ENCODE data around the gene ANKRD33B.

ANKRD33B gene

DNA sequence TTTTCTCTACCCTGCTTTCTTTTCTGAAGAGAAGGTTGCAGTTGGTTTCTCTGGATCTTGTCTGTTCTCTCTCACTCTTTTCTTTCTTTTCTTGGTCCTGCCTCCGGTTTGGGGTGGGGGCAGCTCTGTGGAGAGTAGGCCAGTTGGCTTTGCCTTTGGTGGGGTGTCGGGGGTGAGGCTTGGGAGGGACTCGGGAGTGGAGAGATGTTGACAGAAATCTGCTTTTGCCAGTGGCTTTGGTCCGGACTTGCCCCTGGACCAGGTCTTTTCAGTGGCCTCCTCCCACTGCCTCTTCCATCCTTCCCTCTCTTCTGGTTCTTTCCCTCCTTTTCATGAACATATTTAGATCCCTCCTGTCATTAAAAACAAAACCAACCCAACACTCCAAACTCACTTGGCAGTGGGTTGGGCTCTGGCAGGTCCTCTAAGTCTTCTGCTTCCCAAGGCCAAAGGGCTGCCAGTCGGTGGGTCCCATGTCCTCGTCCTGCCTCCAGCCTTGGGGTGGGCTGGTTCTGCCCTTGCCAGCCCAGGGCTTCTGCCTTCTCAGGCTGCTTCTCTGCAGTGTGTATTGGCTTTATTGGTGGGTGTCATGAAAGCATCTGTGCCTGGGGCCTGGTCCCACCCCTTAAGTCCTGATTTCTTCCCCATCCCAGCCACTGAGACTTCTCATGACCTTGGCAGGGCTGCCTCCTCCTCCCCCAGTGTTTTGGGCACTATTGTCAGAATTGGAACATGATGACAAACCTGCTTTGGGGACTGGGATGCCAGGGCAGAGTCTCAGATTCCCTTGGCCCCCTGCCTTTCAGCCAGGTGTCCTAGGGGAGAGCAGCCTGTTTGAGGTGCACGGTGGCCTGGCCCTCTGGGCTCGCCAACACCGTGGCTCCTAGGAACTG is 16.9 kb downstream of the ANKRD33B start:
- no peak for DNase-seq

DNA sequence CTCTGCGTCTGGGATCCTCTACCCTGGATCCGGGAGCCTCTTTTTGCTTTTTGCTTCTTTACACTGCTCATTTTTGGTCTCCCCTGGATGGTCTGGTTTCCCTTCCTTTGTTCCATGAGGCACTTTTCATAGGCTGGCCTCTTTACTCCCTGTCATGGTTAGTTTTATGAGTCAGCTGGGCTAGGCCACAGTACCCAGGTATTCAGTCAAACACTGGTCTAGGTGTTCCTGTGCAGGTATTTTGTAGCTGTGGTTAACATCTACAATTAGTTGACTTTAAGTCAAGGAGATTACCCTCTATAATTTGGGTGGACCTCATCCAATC is 17.5 kb downstream of the ANKRD33B start:
- DNase-seq: no peak

DNA sequence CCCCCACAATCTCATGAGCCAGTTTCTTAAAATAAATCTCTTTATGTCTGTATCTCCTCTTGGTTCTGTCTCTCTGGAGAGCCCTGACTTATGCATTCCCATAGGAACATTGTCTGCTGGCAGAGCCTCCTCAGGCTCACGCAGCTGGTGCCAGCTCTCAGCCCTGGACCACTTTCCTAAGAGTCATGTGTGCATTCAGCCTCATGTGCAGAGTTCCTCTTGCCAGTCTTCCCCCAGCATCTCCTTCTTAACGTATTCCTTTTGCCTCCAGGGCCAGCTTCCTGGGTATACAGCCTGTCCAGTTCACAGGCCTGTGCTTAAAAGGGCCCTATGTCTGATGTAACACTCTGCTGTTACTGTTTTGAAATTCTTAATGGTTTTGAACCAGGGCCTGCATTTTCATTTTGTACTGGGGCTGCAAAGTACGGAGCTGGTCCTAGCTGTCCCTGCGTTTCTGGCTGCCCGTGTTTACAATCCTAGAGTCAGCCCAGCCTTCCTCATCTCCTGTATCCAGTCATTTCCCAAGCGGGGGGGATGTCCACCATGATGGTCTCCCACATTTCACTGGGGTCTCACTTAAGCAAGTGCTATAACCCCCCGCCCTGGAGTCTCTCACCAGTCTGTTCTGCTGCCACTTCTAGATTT is 18.1 kb downstream of the ANKRD33B start:
- DNase-seq: no peak

- no peak for DNase-seq
These were observed 18.6 kb downstream of the ANKRD33B start for GRCh38 chr5:10582512-10582897.

GRCh38 chr5:10583663-10584572 is 20.0 kb downstream of the ANKRD33B start:
- peak; percentile 73 for DNase-seq

- DNase-seq: no peak
These were observed 21.0 kb downstream of the ANKRD33B start for GRCh38 chr5:10584714-10585517.

- DNase-seq: no peak
These were observed 21.6 kb downstream of the ANKRD33B start for GRCh38 chr5:10585518-10585915.

DNA sequence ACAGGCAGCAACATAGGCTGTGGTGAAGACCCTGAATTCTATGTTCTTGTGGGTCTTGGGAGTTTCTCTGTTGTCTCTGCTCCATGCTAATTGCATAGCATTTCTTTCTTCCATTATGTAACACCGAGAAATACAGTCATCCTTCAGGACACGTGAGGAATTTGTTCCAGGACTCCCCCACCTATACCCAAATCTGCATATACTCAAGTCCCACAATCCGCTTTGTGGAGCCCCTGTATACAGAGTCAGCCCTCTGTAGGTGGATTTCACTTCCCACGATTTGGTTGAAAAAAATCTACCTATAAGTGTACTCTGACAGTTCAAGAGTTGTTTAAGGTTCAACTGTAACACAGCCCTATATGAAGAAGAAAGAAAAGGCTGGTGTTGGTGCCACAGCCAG is 22.1 kb downstream of the ANKRD33B start:
- DNase-seq: no peak

DNA sequence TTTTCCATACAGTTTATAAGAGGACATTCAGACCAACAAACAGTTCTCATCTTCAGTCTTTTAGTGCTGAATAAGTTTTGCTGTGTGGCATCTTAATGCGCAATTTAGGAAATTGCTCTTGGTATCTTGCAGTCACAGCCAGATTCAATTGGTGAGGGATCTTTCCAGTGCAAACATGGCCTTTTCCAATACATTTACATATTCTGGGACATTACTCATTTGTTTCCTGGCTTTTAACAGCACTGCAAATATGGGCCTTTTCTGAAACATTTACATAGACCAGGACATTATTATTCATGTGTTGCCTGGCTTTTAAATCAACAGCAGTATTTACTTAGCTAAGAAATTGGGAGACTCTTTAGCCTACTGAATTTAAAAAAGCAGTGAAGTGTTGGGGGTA is 22.7 kb downstream of the ANKRD33B start:
- DNase-seq: no peak

- no peak for DNase-seq
These were observed 24.4 kb downstream of the ANKRD33B start for GRCh38 chr5:10588109-10588775.

DNA sequence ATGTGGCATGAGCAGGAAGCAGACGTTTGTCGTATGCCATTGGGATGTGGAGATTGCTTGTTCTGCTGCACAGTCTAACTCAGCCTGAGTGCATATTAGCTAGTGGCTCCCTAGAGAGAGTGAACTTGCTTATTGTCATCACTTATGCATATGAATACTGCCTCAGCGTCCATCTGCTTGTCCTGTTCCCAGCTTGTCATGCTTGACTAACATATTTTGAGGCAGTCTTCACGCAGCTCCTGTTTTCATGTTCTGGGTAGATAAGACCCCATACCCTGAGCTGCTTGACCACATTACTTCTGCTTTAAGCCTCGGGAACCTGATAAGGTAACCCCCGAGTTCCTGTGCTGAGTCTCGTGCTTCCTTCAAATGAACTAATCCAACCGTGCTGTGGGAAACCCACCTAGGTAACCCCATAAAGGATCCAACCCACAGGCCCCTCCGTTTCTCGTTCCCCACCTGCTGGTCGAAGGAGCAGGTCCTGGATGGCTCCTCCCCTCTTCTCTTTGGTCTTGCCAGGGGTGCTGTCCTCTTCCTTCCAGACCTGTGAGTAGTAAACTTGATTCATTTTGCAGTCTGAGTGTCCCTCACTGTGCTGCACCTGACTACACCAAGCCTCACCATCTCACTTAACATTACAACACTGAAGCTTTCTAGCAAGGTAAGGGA is 25.0 kb downstream of the ANKRD33B start:
- DNase-seq: no peak

GRCh38 chr5:10590226-10590999 is 26.5 kb downstream of the ANKRD33B start:
- peak; percentile 42 for DNase-seq

DNA sequence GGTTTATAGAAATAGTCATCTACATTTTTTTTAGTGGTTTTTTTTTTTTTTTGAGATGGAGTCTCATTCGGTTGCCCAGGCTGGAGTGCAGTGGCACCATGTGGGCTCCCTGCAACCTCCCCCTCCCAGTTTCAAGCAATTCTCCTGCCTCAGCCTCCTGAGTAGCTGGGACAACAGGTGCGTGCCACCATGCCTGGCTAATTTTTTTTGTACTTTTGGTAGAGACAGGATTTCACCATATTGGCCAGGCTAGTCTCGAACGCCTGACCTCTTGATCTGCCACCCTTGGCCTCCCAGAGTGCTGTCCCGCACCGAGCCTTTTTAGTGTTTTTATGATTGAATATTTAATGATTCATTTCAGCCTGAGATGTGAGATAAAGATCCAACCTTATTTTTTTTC is 27.3 kb downstream of the ANKRD33B start:
- DNase-seq: no peak

DNA sequence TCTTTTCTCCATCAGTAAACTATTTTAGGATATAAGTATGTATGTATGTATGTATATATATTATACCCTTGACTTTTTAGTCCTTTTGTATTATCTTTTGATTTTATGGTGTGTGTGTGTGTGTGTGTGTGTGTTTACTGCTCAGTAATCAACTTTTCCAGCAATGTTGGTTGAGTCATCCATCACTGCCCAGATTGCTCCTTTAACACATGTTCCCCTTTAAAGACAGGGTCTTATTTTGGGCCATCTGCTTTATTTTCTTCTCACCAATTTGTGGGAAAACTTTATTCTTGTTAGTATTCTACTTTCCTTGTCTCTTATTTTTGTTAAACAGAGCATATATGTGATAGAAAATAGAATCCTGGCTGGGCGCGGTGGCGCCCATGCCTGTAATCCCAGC is 28.1 kb downstream of the ANKRD33B start:
- DNase-seq: peak; percentile 23

GRCh38 chr5:10592601-10593000 is 28.7 kb downstream of the ANKRD33B start:
- no peak for DNase-seq

GRCh38 chr5:10593531-10594181 is 29.8 kb downstream of the ANKRD33B start:
- DNase-seq: no peak

DNA sequence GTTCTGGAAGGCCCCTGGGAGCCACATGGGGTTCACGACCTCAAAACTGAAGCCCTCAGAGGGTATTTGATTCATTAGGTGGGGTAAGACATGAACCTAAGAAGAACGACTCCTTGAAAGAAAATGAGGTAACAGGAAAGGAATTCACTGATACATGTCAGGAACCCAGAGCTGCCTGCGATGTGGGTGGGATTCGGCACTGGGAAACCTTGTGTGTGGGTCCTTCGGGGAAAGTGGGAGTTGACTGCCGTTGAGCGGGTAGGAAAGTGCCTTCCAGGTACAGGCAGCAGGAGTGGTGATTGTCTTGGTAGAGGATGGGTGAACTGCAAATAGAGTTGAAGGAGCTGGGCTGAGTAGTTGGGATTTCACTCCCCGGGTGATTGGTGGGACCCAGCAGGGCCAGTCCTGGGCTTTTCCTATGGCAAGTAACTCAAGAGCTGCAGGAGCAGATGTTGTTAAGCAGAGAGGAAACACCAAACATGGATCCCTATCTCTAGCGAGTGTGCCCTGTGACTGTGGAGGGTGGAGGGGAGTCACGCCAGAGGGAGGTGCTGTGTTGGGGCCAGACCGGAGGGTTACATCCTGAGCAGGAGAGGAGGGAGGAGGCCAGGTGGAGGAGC is 30.8 kb downstream of the ANKRD33B start:
- DNase-seq: peak; percentile 30

DNA sequence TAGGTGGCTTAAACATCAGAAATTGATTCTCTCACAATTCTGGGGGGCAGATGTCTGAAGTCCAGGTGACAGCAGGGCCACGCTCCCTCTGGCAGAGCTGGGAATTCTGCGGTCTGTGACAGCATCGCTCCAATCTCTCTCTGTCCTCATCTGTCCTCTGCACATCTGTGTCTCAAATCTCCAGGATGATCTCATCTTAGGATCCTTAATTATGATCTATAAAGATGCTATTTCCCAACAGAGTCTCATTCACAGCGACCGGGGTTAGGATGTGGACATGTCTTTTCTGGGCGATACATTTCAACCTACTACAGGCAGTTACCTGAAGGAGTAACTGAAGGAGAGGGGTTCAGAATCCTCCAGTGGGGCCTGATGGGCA is 31.4 kb downstream of the ANKRD33B start:
- peak; percentile 30 for DNase-seq

- DNase-seq: no peak
These were observed 31.9 kb downstream of the ANKRD33B start for GRCh38 chr5:10595672-10596309.
